K562 (cell line): ENCODE data around the gene UBE2J2.

Experiments
- ATF3 ChIP-seq, 2 experiments: fragments of 450-650 bp in 1 of 2; sonication (generic) in 1 of 2; formaldehyde crosslinking in 1 of 2; IDR thresholded peaks in 1 of 2; conservative IDR thresholded peaks in 1 of 2; 2 replicates each; pipeline versions ENCODE4 v1.6.1 to v1.8.1; 2016 to 2023; ENCODE audit warnings: mild to moderate bottlenecking in 2 of 2, moderate library complexity in 2 of 2, inconsistent platforms in 1 of 2, missing genetic modification reagents in 1 of 2
- CEBPB ChIP-seq: fragments of 450-650 bp; IDR thresholded peaks from 2 replicates; pipeline ENCODE4 v1.6.1; 2016; ENCODE audit warnings: missing genetic modification characterization, missing compliant biosample characterization
- CTCF ChIP-seq, 3 experiments: IDR thresholded peaks in 2 of 3; conservative IDR thresholded peaks in 1 of 3; 2 replicates each; pipeline ENCODE4 v1.5.1; 2011 to 2012; ENCODE audit warnings: low read length in 3 of 3, mild to moderate bottlenecking in 3 of 3, control low read depth in 2 of 3, improper control_type of control experiment in 1 of 3, inconsistent platforms in 1 of 3, low read depth in 1 of 3, mixed read lengths in 1 of 3, moderate library complexity in 1 of 3; ENCODE audit not compliant: insufficient read depth in 2 of 3
- FOXK2 ChIP-seq, 2 experiments: fragments of 450-650 bp; IDR thresholded peaks in 1 of 2; conservative IDR thresholded peaks in 1 of 2; 2 replicates each; pipeline ENCODE4 v1.6.1; 2016; ENCODE audit warnings: low read depth in 2 of 2, mild to moderate bottlenecking in 1 of 2
- KLF16 ChIP-seq: IDR thresholded peaks from 2 replicates; pipeline ENCODE4 v1.6.1; 2016; ENCODE audit warnings: antibody characterized with exemption
- SIN3A ChIP-seq, 2 experiments: fragments of 150-350 bp in 1 of 2; IDR thresholded peaks; 2 replicates each; pipeline ENCODE4 v1.6.1; 2011 to 2016; ENCODE audit warnings: borderline replicate concordance in 2 of 2, low read depth in 2 of 2, low read length in 2 of 2, mild to moderate bottlenecking in 2 of 2, moderate library complexity in 2 of 2; ENCODE audit not compliant: control insufficient read depth in 1 of 2
- SNAPC5 ChIP-seq: fragments of 250-450 bp; sonication (Bioruptor Pico); IDR thresholded peaks from 2 replicates; pipeline ENCODE4 v1.8.0; 2021; ENCODE audit warnings: moderate library complexity, mild to moderate bottlenecking, inconsistent platforms
- TAF1 ChIP-seq: IDR thresholded peaks from 2 replicates; pipeline ENCODE4 v1.6.1; 2011; ENCODE audit warnings: mild to moderate bottlenecking, low read length, moderate library complexity; ENCODE audit not compliant: insufficient read depth, control insufficient read depth, severe bottlenecking; ENCODE audit errors: extremely low read depth
- UBTF ChIP-seq, 2 experiments: IDR thresholded peaks; 2 replicates each; pipeline ENCODE4 v1.6.1; 2012; ENCODE audit warnings: improper control_type of control experiment in 2 of 2, low read depth in 2 of 2, low read length in 2 of 2, borderline replicate concordance in 1 of 2
- ZFP91 ChIP-seq: sonication (generic); formaldehyde crosslinking; IDR thresholded peaks from 2 replicates; pipeline ENCODE4 v1.8.0; 2022; ENCODE audit warnings: mild to moderate bottlenecking, missing genetic modification reagents
- ZNF134 ChIP-seq: fragments of 250-450 bp; sonication (Bioruptor Pico); conservative IDR thresholded peaks from 2 replicates; pipeline ENCODE4 v1.4.0; 2020

GRCh38 chr1:1236945-1237873 is 36.4 kb downstream of the UBE2J2 start:
- no peak for TF ChIP-seq CTCF (IDR thresholded peaks at IDR 0.05 in 2 of 3, conservative IDR thresholded peaks at IDR 0.05 in 1 of 3; ENCODE audit: insufficient read depth in 2 of 3, low read depth in 1 of 3, low read length in 3 of 3)
- no peak for TF ChIP-seq SIN3A (IDR thresholded peaks at IDR 0.05; ENCODE audit: borderline replicate concordance in 2 of 2, control insufficient read depth in 1 of 2, low read depth in 2 of 2, low read length in 2 of 2)
- TF ChIP-seq CEBPB (tag): no peak
- TF ChIP-seq KLF16: no peak
- TF ChIP-seq TAF1: no peak
- no peak for TF ChIP-seq SNAPC5 (CRISPR knock-in tag)
- no peak for TF ChIP-seq ATF3 (IDR thresholded peaks at IDR 0.05)
- TF ChIP-seq ATF3 (CRISPR knock-in tag; conservative IDR thresholded peaks at IDR 0.05): no peak
- TF ChIP-seq UBTF (IDR thresholded peaks at IDR 0.05; ENCODE audit: borderline replicate concordance in 1 of 2, low read depth in 2 of 2, low read length in 2 of 2): no peak
- no peak for TF ChIP-seq ZNF134 (CRISPR knock-in tag)
- no peak for TF ChIP-seq FOXK2 (conservative IDR thresholded peaks at IDR 0.05 in 1 of 2, IDR thresholded peaks at IDR 0.05 in 1 of 2; ENCODE audit: low read depth in 2 of 2)
- TF ChIP-seq ZFP91 (CRISPR knock-in tag): no peak
